WTC11 (cell line): Measurements from ENCODE around the gene OR4D11. TPM values are rescaled to one million over a fixed set of nuclear protein-coding genes. Genes with fewer than 3 reads are reported as not detected.

Experiments
- ATAC-seq: fragments of 200-7000 bp; cut with Tn5 transposase; 2 replicates; pipeline ENCODE4 v1.10.0; 2021; ENCODE audit warnings: mild to moderate bottlenecking, moderate library complexity
- CTCF ChIA-PET: fragments of 300-600 bp; sonication (Branson Sonifier 250); formaldehyde crosslinking; loops from one replicate; lab custom pipeline; 2021; ENCODE audit warnings: antibody characterized with exemption; lab: Charles Lee
- POLR2A ChIA-PET: fragments of 350-600 bp; sonication (Branson Sonifier 250); formaldehyde crosslinking; loops from one replicate; lab custom pipeline; 2021; ENCODE audit warnings: antibody characterized with exemption; lab: Charles Lee
- DNase-seq: peaks from one replicate; pipeline ENCODE4 v3.0.0; 2021; ENCODE audit warnings: low spot score
- H3K27ac Mint-ChIP-seq: 2 replicates; pipeline ENCODE4 v1.8.0; 2021; ENCODE audit warnings: mixed read lengths
- H3K27me3 Mint-ChIP-seq: 2 replicates; pipeline ENCODE4 v1.8.0; 2021; ENCODE audit warnings: low read depth, mild to moderate bottlenecking, moderate library complexity, mixed read lengths
- H3K36me3 Mint-ChIP-seq: 2 replicates; pipeline ENCODE4 v1.8.0; 2021; ENCODE audit warnings: mixed read lengths
- H3K4me1 Mint-ChIP-seq: 2 replicates; pipeline ENCODE4 v1.8.0; 2022; ENCODE audit warnings: mixed read lengths
- H3K4me3 Mint-ChIP-seq: 2 replicates; pipeline ENCODE4 v1.8.0; 2021; ENCODE audit warnings: mild to moderate bottlenecking, moderate library complexity, mixed read lengths
- H3K9me3 Mint-ChIP-seq: 2 replicates; pipeline ENCODE4 v1.8.0; 2021; ENCODE audit warnings: mixed read lengths
- CREB1 ChIP-seq: sonication (generic); formaldehyde crosslinking; IDR thresholded peaks from 2 replicates; pipeline ENCODE4 v1.8.0; 2023; ENCODE audit warnings: mild to moderate bottlenecking, missing genetic modification reagents
- ESRRA ChIP-seq: sonication (generic); formaldehyde crosslinking; IDR thresholded peaks from 2 replicates; pipeline ENCODE4 v1.8.1; 2022; ENCODE audit warnings: mild to moderate bottlenecking, missing genetic modification reagents, borderline replicate concordance
- ETV6 ChIP-seq: sonication (generic); formaldehyde crosslinking; IDR thresholded peaks from 2 replicates; pipeline ENCODE4 v1.8.1; 2022; ENCODE audit warnings: mild to moderate bottlenecking, missing genetic modification reagents
- FOXJ3 ChIP-seq: sonication (generic); formaldehyde crosslinking; IDR thresholded peaks from 2 replicates; pipeline ENCODE4 v1.9.0; 2021; ENCODE audit warnings: missing genetic modification reagents, mild to moderate bottlenecking, borderline replicate concordance
- GABPB1 ChIP-seq: sonication (generic); formaldehyde crosslinking; IDR thresholded peaks from 2 replicates; pipeline ENCODE4 v1.8.1; 2023; ENCODE audit warnings: mild to moderate bottlenecking, missing genetic modification reagents
- JAZF1 ChIP-seq: fragments of 250-450 bp; sonication (Bioruptor Pico); IDR thresholded peaks from 2 replicates; pipeline ENCODE4 v1.9.0; 2021; ENCODE audit warnings: moderate library complexity, mild to moderate bottlenecking, inconsistent platforms
- JUN ChIP-seq: sonication (generic); formaldehyde crosslinking; IDR thresholded peaks from 2 replicates; pipeline ENCODE4 v1.8.0; 2023; ENCODE audit warnings: mild to moderate bottlenecking, missing genetic modification reagents
- NFE2L1 ChIP-seq: sonication (generic); formaldehyde crosslinking; IDR thresholded peaks from 2 replicates; pipeline ENCODE4 v1.8.1; 2023; ENCODE audit warnings: missing genetic modification reagents
- NR1H2 ChIP-seq: sonication (generic); formaldehyde crosslinking; IDR thresholded peaks from 2 replicates; pipeline ENCODE4 v1.9.0; 2021; ENCODE audit warnings: mild to moderate bottlenecking, moderate library complexity, missing genetic modification reagents
- NR2C2 ChIP-seq: sonication (generic); formaldehyde crosslinking; IDR thresholded peaks from 2 replicates; pipeline ENCODE4 v1.8.0; 2022; ENCODE audit warnings: mild to moderate bottlenecking, missing genetic modification reagents
- NR3C1 ChIP-seq: sonication (generic); formaldehyde crosslinking; conservative IDR thresholded peaks from 2 replicates; pipeline ENCODE4 v1.8.1; 2023; ENCODE audit warnings: low read depth, mild to moderate bottlenecking, missing genetic modification reagents
- TEAD4 ChIP-seq: sonication (generic); formaldehyde crosslinking; IDR thresholded peaks from 2 replicates; pipeline ENCODE4 v1.8.0; 2022; ENCODE audit warnings: mild to moderate bottlenecking, missing genetic modification reagents
- ZBTB21 ChIP-seq: sonication (generic); formaldehyde crosslinking; IDR thresholded peaks from 2 replicates; pipeline ENCODE4 v1.8.1; 2023; ENCODE audit warnings: mild to moderate bottlenecking, missing genetic modification reagents, borderline replicate concordance
- ZNF138 ChIP-seq: sonication (generic); formaldehyde crosslinking; conservative IDR thresholded peaks from 2 replicates; pipeline ENCODE4 v1.8.1; 2022; ENCODE audit warnings: mild to moderate bottlenecking, moderate library complexity, missing genetic modification reagents
- ZNF232 ChIP-seq: sonication (generic); formaldehyde crosslinking; IDR thresholded peaks from 2 replicates; pipeline ENCODE4 v1.8.0; 2022; ENCODE audit warnings: mild to moderate bottlenecking, missing genetic modification reagents
- ZNF263 ChIP-seq: sonication (generic); formaldehyde crosslinking; IDR thresholded peaks from 2 replicates; pipeline ENCODE4 v1.8.1; 2022; ENCODE audit warnings: low read depth, mild to moderate bottlenecking, moderate library complexity, missing genetic modification reagents
- total RNA-seq: library from RNA; stranded (reverse); gene quantifications from 3 replicates; pipeline ENCODE4 v1.2.3, GENCODE V29; 2021
- TF ChIP-seq, protein P1 (sequence below): fragments of 250-450 bp; sonication (Bioruptor Pico); IDR thresholded peaks from 2 replicates; pipeline ENCODE4 v1.8.0; 2021; ENCODE audit warnings: mild to moderate bottlenecking
- TF ChIP-seq, protein P2 (sequence below): sonication (generic); formaldehyde crosslinking; IDR thresholded peaks from 2 replicates; pipeline ENCODE4 v1.8.1; 2023; ENCODE audit warnings: mild to moderate bottlenecking, missing genetic modification reagents, borderline replicate concordance
- TF ChIP-seq, protein P3 (sequence below): sonication (generic); formaldehyde crosslinking; IDR thresholded peaks from 2 replicates; pipeline ENCODE4 v1.8.1; 2023; ENCODE audit warnings: mild to moderate bottlenecking, missing genetic modification reagents, moderate library complexity
- TF ChIP-seq, protein P4 (sequence below): sonication (generic); formaldehyde crosslinking; IDR thresholded peaks from 2 replicates; pipeline ENCODE4 v1.8.1; 2022; ENCODE audit warnings: mild to moderate bottlenecking, moderate library complexity, missing genetic modification reagents
- TF ChIP-seq, protein P5 (sequence below): sonication (generic); formaldehyde crosslinking; IDR thresholded peaks from 2 replicates; pipeline ENCODE4 v1.8.1; 2022; ENCODE audit warnings: low read depth, missing genetic modification reagents, borderline replicate concordance

The OR4D11 gene
- total RNA-seq, 1 experiment from 2014 or later, result not detected

DNA sequence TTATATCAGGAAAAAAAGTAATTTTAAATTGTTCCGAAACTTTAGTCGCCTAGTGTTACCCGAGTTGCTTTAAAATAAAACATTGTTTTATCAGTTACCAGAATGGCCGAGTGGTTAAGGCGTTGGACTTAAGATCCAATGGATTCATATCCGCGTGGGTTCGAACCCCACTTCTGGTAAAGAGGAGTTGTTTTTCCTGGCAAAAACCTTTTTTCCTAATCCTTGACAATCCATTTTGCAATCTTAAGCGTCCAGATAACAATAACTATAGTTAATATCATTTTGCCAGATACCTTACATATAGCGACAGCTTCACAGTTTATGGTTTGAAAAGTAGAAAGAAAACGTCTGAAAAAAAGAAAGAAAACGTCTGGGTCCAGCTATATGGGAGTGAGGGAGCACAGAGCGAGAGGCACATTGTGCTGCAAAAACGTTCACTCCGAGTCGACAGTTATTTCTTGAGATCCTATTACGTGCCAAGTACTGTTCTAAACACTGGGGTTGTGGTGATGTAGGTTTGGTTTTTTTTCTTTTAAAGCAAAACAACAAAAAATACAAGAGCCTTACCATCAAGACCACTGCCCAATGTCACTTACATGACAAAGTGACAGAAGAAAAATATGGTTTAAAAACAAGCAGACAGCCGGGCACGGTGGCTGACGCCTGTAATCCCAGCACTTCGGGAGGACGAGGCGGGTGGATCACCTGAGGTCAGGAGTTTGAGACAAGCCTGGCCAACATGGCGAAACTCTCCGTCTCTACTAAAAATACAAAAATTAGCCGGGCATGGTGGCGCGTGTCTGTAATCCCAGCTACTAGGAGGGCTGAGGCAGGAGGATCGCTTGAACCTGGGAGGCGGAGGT lies 48.5 kb downstream of the OR4D11 start:
- no peaks in the 10 kb centered on the region for H3K9me3 Mint-ChIP-seq
- peaks cover 7% of the 10 kb centered on the region for H3K27me3 Mint-ChIP-seq
- ChIA-PET POLR2A (interaction anchor here (0.7 to 0.9 kb wide), 2 partner anchors 14 to 264 kb away, joined by 3 to 5 read pairs; no protein-coding TSS in a partner anchor), CTCF (interaction anchor here (0.6 to 0.7 kb wide), 2 partner anchors 9 to 18 kb away, joined by 3 read pairs; no protein-coding TSS in a partner anchor)
- H3K27ac Mint-ChIP-seq, result no peak overlapping the region
- no peaks in the 10 kb centered on the region for H3K36me3 Mint-ChIP-seq
- TF ChIP-seq NR2C2 (CRISPR knock-in tag) (no peak), ZNF138 (no peak), CREB1 (no peak), GABPB1 (no peak), TEAD4 (CRISPR knock-in tag) (no peak), ZNF232 (CRISPR knock-in tag) (no peak), ZNF263 (CRISPR knock-in tag) (no peak)
- TF ChIP-seq, protein P1, sequence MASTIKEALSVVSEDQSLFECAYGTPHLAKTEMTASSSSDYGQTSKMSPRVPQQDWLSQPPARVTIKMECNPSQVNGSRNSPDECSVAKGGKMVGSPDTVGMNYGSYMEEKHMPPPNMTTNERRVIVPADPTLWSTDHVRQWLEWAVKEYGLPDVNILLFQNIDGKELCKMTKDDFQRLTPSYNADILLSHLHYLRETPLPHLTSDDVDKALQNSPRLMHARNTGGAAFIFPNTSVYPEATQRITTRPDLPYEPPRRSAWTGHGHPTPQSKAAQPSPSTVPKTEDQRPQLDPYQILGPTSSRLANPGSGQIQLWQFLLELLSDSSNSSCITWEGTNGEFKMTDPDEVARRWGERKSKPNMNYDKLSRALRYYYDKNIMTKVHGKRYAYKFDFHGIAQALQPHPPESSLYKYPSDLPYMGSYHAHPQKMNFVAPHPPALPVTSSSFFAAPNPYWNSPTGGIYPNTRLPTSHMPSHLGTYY (CRISPR knock-in tag), result no peak
- TF ChIP-seq, protein P2, sequence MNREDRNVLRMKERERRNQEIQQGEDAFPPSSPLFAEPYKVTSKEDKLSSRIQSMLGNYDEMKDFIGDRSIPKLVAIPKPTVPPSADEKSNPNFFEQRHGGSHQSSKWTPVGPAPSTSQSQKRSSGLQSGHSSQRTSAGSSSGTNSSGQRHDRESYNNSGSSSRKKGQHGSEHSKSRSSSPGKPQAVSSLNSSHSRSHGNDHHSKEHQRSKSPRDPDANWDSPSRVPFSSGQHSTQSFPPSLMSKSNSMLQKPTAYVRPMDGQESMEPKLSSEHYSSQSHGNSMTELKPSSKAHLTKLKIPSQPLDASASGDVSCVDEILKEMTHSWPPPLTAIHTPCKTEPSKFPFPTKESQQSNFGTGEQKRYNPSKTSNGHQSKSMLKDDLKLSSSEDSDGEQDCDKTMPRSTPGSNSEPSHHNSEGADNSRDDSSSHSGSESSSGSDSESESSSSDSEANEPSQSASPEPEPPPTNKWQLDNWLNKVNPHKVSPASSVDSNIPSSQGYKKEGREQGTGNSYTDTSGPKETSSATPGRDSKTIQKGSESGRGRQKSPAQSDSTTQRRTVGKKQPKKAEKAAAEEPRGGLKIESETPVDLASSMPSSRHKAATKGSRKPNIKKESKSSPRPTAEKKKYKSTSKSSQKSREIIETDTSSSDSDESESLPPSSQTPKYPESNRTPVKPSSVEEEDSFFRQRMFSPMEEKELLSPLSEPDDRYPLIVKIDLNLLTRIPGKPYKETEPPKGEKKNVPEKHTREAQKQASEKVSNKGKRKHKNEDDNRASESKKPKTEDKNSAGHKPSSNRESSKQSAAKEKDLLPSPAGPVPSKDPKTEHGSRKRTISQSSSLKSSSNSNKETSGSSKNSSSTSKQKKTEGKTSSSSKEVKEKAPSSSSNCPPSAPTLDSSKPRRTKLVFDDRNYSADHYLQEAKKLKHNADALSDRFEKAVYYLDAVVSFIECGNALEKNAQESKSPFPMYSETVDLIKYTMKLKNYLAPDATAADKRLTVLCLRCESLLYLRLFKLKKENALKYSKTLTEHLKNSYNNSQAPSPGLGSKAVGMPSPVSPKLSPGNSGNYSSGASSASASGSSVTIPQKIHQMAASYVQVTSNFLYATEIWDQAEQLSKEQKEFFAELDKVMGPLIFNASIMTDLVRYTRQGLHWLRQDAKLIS (CRISPR knock-in tag), result no peak
- TF ChIP-seq, protein P3, sequence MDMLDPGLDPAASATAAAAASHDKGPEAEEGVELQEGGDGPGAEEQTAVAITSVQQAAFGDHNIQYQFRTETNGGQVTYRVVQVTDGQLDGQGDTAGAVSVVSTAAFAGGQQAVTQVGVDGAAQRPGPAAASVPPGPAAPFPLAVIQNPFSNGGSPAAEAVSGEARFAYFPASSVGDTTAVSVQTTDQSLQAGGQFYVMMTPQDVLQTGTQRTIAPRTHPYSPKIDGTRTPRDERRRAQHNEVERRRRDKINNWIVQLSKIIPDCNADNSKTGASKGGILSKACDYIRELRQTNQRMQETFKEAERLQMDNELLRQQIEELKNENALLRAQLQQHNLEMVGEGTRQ, result no peak
- ATAC-seq (no peak), DNase-seq (peak; percentile 44)
- H3K4me1 Mint-ChIP-seq, result peaks cover 20% of the 10 kb centered on the region
- H3K4me3 Mint-ChIP-seq, result peak overlapping the region; percentile 86

DNA sequence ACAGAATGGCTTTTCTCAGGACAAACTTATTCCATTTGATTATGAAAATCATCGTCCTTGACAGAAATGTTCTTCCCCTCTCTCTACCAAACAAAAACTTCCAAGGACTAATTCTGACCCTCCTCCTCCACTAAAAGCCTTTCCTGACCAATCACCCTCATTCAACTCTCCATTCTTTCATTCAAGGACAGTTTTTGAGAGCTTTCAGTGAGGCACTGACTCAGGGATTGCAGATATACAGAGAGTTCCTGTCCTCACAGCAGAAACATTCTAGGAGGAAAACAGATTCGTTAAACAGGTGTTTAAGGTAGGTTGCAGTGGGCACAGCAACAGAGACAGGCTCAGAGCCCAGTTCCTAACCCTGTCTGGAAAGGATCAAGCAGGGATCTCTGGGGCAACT lies 49.5 kb downstream of the OR4D11 start:
- ATAC-seq (no peak), DNase-seq (no peak)
- Mint-ChIP-seq H3K4me3 (peak overlapping the region; percentile 86), H3K36me3 (no peaks in the 10 kb centered on the region), H3K4me1 (peaks cover 15% of the 10 kb centered on the region), H3K9me3 (no peaks in the 10 kb centered on the region), H3K27me3 (peaks cover 7% of the 10 kb centered on the region), H3K27ac (no peak overlapping the region)
- POLR2A ChIA-PET, result interaction anchor here (0.9 kb wide), 1 partner anchor 13 kb away, joined by 3 read pairs; no protein-coding TSS in a partner anchor
- CTCF ChIA-PET, result interaction anchor here (1.0 kb wide), 2 partner anchors 13 to 16 kb away, joined by 3 to 6 read pairs; no protein-coding TSS in a partner anchor
- TF ChIP-seq ESRRA (CRISPR knock-in tag) (no peak), NR3C1 (no peak), JUN (CRISPR knock-in tag) (no peak), ETV6 (no peak), NFE2L1 (no peak), ZBTB21 (no peak), ZNF138 (no peak), FOXJ3 (CRISPR knock-in tag) (no peak), NR1H2 (CRISPR knock-in tag) (no peak), JAZF1 (CRISPR knock-in tag) (no peak)
- TF ChIP-seq, protein P4, sequence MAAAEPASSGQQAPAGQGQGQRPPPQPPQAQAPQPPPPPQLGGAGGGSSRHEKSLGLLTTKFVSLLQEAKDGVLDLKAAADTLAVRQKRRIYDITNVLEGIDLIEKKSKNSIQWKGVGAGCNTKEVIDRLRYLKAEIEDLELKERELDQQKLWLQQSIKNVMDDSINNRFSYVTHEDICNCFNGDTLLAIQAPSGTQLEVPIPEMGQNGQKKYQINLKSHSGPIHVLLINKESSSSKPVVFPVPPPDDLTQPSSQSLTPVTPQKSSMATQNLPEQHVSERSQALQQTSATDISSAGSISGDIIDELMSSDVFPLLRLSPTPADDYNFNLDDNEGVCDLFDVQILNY, result no peak
- TF ChIP-seq, protein P5, sequence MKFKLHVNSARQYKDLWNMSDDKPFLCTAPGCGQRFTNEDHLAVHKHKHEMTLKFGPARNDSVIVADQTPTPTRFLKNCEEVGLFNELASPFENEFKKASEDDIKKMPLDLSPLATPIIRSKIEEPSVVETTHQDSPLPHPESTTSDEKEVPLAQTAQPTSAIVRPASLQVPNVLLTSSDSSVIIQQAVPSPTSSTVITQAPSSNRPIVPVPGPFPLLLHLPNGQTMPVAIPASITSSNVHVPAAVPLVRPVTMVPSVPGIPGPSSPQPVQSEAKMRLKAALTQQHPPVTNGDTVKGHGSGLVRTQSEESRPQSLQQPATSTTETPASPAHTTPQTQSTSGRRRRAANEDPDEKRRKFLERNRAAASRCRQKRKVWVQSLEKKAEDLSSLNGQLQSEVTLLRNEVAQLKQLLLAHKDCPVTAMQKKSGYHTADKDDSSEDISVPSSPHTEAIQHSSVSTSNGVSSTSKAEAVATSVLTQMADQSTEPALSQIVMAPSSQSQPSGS (CRISPR knock-in tag), result no peak
- TF ChIP-seq, protein P3, result no peak
